ENCODE results near the gene NLGN4X.
A peak's percentile ranks its signal among the peaks of the same experiment; 100 is the strongest.

The NLGN4X gene

GRCh38 chrX:6151971-6152370 is 76.7 kb downstream of the NLGN4X start:
- no peak for DNase-seq

GRCh38 chrX:6149060-6149872 is 79.4 kb downstream of the NLGN4X start:
- no peak for DNase-seq

- no peak for DNase-seq
These were observed 94.4 kb downstream of the NLGN4X start for GRCh38 chrX:6134255-6134654.

GRCh38 chrX:6132970-6133369 is 95.7 kb downstream of the NLGN4X start:
- no peak for DNase-seq

DNA sequence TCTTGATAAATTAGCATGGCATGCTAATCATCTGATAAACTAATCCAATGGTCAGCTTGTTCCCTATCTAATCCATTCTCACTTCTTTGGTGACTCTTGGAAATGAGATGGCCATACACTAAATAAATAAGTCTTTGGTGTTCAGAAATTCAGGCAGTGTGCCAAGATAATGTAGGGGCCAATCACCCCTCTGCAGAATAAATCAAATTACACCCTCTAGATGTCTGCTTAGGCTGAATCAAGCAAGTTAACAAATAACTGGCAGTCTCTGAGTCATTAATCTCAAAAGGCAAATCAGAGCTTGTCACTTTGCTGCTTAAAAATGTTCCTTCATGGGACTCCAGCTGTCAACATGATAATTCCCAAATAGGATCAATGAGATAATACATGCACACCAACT is 97.4 kb downstream of the NLGN4X start:
- DNase-seq: no peak

DNA sequence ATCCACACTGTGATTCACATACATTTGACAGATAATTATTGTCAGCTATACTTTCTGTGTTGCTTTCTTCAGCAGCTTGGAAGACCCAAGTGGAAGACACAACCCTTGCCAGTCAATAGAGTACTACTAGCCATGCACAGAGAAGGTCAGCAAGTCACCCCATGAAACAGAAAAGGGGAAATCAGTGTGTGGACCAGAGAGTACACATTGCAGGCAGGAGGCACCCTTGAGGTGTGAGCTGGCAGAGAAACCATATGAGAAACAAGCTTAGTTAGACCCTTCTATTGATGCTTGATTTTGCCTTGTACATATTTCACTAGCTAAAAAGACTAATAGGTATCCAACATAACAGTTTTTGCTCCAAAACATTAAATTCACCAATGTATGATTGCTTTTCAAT is 99.5 kb downstream of the NLGN4X start:
- DNase-seq: no peak

- DNase-seq: no peak
These were observed 108.3 kb downstream of the NLGN4X start for GRCh38 chrX:6120329-6120728.

DNA sequence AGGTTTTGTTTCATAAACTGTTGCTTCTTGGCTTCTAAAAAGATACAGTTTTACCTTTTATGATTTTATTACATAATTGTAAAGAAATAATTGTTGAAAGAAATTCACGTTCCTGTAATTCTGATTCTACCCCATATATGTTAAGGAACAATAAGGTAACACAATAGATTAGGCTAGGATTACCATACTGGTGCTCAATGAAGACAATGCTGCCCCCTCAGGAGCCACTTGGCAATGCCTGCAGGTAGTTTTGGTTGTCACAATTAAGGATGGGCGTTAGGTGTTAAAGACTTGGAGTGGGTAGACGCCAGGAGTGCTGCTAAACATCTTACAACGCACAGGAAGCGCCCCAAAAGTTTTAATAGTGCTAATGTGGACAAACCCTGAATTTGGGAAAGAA is 133.2 kb downstream of the NLGN4X start:
- DNase-seq: no peak

DNA sequence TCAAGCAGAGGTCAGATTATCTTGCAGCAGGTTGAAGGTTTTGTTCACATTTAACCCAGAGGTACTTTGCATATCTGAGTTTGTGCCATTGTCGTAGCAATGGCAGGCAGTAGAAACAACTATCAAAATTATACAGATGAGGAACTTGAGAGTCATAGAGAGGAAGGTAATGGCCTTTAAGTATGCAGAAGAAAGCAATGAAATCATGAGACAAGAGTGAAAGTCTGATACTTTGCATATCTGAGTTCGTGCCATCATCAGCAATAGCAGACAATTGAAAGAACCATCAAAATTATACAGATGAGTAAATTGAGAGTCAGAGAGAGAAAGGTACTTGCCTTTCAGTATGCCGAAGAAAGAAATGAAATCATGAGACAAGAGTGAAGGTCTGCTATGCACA is 154.1 kb downstream of the NLGN4X start:
- no peak for DNase-seq

- DNase-seq: no peak
These were observed 156.9 kb downstream of the NLGN4X start for GRCh38 chrX:6071731-6072130.

DNA sequence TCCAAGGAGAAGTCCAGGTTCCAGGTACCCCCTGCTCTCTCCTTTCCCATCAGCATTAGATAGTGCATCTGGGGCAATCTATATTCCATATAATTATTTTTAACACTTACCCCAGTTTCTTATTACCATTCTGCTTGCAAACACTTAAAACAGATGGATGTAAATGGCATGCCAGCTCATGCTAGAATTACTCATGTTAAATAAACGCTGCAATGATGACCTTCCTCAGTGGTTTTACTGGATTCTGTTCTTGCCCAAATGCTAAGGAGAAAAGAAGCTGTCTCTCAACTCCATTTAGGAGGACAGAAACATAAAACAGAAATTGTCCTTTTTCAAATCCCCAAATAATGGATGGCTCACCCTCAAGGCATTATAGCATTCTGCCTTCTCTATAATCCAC is 161.1 kb downstream of the NLGN4X start:
- DNase-seq: no peak

DNA sequence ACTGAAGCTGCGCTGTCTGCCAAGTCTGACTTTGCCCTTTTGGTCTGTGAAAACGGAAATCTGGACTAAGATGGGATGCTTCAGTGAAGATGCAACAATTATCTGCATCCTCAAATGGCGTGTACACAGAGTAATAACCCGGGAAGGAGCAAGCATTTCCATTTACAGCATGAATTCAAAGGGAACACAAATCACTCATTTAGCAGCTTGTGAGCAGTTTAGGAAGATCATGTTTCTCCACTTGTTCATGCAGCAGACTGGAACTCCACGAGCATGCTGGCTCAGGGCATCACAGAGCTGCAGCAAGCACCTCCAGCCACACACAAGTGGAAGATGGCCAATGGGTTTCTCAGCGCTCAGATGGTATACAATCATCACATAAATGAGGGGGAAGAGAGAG is 175.5 kb downstream of the NLGN4X start:
- DNase-seq: no peak

GRCh38 chrX:6052111-6052745 is 176.4 kb downstream of the NLGN4X start:
- DNase-seq: no peak

DNA sequence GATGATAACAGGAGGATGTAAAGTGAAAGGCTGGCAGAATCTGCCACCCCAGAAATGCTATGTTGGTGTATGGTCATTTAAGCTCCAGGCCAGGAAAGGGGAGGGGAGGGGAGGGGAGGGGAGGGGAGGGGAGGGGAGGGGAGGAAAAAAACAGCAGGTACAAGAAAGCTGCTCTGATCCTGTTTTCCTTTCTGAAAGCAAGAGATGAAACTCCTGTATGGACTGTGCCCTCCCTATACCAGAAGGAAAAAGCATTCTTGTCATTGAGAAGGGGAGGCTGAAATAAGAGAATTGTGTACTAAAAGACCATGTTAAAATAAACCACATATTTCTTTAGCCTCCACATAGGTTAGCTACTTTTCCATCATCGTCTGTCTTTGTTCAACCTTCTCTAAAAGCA is 179.5 kb downstream of the NLGN4X start:
- no peak for DNase-seq

DNA sequence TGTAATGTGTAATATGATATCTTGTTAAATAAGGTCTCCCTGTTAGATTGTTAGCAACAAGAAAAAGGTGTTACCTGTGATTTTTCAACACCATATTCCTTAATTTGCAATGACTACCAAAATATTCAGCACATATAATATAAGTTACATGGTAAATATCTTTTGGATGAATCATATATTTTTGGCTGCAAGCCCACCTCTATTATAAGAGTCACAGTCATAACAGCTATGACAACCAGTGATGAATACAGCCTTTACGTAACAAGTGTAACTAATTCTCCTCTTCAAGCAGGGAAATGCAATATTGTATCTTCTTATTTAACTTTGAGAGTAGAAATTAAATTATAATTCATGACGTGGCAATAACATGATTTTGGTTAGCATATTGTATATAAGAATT is 187.0 kb downstream of the NLGN4X start:
- DNase-seq: peak; percentile 29

GRCh38 chrX:6029014-6029413 is 199.7 kb downstream of the NLGN4X start:
- no peak for DNase-seq

- DNase-seq: no peak
These were observed 201.7 kb downstream of the NLGN4X start for GRCh38 chrX:6026980-6027379.

DNA sequence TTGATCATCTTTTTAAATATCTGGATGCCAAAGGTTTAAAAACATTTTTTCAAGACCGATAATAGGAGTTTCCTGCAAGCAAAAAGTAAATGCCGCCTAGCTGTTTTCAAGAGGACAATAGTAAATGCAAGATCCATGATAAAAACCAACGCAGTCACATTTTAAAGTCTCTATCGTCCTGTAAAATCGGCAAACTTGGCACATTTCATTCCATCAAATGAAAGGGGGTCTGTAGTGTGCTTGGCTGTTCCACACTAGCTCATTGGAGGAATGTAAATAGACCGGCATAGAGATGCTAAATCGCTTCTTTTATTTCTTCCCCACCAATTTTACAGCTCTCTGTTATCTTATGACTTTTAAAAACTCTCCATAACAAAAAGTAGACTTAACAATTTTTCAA is 202.2 kb downstream of the NLGN4X start:
- no peak for DNase-seq

DNA sequence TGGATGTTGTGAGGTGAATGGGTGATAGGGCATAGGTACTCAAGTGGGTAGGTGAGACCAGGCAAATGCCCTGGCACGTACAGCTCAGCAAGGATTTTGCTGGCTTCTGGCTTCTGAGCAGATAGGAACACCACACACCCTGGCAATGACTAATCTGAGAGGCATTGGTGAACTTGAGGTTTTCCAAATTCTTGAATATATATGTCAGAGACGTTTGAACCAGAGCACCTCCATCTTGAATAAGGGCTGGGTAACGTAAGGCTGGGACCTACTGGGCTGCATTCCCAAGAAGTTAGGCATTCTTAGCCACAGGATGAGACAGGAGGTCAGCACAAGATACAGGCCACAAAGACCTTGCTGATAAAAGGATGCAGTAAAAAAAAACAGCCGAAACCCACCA is 204.5 kb downstream of the NLGN4X start:
- peak; percentile 50 for DNase-seq

- DNase-seq: peak; percentile 29
These were observed 207.2 kb downstream of the NLGN4X start for GRCh38 chrX:6021316-6022091.

GRCh38 chrX:6019076-6019475 is 209.6 kb downstream of the NLGN4X start:
- DNase-seq: no peak

DNA sequence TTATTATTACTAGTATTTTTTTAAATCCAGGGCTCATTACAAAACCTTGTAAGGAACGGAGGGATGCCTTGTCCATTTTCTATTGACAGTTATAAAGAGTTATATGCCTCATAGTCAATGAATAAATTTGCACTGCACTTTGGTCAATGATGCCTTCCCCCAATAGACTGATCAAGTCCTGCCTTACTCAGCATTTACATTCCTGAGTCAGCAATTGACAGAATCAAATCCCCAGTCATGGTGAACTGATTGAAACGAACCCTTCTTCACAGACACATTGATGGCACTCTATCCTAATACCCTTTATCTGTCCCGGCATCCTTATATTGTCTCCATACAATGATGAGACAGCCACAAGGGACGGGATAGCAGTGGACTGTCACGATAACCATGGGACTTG is 213.2 kb downstream of the NLGN4X start:
- DNase-seq: no peak

DNA sequence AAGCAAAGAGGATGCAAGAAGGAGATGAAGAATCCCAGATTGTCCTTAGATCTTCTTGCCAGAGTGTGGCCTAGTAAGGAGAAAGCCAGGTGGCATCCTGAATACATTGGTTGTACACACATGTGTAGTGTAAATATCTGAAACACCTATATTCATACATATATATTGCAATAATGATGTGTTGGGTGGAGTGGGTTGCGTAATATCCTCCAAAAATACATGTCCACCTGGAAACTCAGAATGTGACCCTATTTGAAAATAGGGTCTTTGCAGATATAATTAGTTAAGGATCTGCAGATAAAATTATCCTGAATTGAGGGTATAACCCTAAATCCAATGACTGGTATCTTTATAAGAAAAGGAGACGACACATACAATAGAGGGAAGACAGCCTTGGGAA is 216.3 kb downstream of the NLGN4X start:
- DNase-seq: no peak

- no peak for DNase-seq
These were observed 222.8 kb downstream of the NLGN4X start for GRCh38 chrX:6005856-6006255.

Data from fibroblast of skin of scalp (primary cell).